ENCODE results near the gene IGF2.

IGF2 gene

DNA sequence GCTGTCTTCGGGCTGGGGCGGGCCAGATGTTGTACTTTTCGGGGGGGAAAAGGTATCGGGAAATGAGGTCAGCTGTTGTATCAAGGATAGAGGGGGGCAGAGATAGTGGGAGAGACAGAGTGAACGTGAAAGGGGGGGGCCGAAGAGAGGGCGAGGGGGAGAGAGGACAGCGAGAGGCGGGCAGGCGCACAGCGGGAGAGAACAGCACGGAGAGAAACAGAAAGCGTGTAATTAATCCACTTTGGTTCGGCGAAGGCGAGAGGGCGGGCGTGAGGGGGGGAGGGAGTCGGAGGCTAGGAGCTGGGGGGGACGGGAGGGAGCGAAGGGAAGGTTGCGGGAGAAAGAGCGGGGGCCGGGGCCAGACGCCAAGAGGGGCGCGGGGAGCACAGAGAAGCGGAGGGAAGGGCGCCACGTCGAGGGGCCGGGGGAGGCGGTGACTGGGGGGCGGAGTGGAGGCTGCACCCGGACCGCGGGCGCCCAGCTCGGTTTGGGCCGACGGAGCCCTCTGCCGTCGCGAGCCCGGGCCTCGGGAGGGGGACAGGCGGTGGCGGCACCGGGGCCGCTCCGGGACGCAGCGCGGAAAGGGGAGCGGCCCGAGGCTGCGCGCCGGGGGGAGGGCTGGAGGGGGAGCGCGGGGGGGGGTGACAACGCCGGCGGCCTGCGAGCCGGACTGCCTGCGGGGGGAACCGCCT lies 612 bp downstream of the IGF2 start:
- no peak for DNase-seq (ENCODE audit: extremely low spot score, insufficient read length, low read depth)
- no peak for FAIRE-seq

DNA sequence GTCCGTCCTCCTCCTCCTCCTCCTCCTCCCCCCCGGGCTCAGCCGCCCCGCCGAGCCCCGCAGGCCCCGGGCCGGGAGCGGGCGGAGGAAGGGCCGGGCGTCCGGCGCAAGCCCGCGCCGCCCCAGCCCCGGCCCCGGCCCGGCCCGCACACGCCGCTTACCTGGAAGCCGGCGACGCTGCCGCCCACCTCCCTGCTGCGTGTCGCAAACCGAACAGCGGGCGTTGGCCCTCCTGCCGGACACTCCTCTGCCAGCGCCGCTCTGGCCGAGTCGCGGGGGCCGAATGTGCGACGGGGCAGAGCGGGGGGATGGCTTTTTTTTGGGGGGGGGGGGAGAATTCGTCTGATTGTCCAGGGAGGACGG lies 1.1 kb downstream of the IGF2 start:
- DNase-seq (ENCODE audit: extremely low spot score, insufficient read length, low read depth) = no peak
- no peak for FAIRE-seq

GRCh38 chr11:2137202-2138067 lies 1.8 kb downstream of the IGF2 start:
- FAIRE-seq (no peak), DNase-seq (ENCODE audit: extremely low spot score, insufficient read length, low read depth) (no peak)

- no peak for DNase-seq (ENCODE audit: extremely low spot score, insufficient read length, low read depth)
- no peak for FAIRE-seq
Observed at GRCh38 chr11:2136952-2137201, 2.3 kb downstream of the IGF2 start.

- DNase-seq (ENCODE audit: extremely low spot score, insufficient read length, low read depth) (no peak), FAIRE-seq (no peak)
Observed at GRCh38 chr11:2136209-2136951, 2.8 kb downstream of the IGF2 start.

- FAIRE-seq = no peak
- DNase-seq (ENCODE audit: extremely low spot score, insufficient read length, low read depth) = no peak
Observed at GRCh38 chr11:2135648-2136201, 3.5 kb downstream of the IGF2 start.

DNA sequence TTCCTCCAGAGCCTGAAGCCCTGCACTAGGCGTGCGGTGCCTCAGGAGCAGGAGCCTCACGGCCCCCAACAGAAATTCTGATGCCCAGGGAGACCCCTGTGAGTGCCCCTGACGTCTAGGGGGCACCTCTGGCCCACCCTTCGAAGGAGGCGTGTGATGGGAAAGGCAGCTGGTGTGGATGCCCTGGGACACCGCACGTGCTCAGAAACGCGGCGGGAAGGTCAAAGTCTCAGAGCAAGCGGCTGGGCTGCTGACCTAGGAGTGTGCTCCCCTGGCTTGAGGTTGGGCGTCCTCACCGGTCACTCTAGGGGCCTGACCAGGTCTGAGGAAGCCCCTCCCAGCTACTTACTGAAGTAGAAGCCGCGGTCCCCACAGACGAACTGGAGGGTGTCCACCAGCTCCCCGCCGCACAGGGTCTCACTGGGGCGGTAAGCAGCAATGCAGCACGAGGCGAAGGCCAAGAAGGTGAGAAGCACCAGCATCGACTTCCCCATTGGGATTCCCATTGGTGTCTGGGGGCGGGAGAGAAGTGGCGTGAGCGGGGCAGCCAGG lies 4.1 kb downstream of the IGF2 start:
- FAIRE-seq = no peak
- no peak for DNase-seq (ENCODE audit: extremely low spot score, insufficient read length, low read depth)

GRCh38 chr11:2134022-2135010 lies 4.9 kb downstream of the IGF2 start:
- FAIRE-seq = no peak
- DNase-seq (ENCODE audit: extremely low spot score, insufficient read length, low read depth) = no peak

- DNase-seq (ENCODE audit: extremely low spot score, insufficient read length, low read depth) (no peak), FAIRE-seq (no peak)
Observed at GRCh38 chr11:2133241-2134021, 5.8 kb downstream of the IGF2 start.

DNA sequence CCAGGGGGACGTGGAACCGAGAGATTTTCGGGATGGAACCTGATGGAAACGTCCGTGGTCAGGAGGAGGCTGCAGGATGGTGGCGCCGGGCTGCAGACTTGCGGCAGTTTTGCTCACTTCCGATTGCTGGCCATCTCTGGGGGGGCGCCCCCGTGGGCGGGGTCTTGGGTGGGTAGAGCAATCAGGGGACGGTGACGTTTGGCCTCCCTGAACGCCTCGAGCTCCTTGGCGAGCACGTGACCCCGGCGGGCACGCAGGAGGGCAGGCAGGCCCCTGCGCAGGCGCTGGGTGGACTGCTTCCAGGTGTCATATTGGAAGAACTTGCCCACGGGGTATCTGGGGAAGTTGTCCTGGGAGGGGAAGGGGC lies 6.3 kb downstream of the IGF2 start:
- DNase-seq (ENCODE audit: extremely low spot score, insufficient read length, low read depth) (no peak), FAIRE-seq (no peak)

DNA sequence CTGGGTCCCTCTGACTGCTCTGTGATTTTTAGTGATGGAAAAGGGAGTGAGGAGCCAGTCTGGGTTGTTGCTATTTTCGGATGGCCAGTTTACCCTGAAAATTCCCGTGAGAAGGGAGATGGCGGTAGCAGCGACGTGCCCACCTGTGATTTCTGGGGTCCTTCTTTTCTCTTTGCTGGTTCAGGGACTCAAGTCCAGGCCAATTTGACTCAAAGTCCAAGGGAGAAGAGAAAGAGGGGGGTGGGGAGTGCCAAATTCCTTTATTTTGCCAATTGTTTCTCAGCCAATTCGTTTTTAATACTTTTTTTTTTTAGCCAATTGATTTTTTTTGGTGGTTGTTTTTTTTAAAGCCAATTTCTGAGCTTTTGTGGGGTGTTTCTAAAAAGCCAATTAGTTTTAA lies 6.9 kb downstream of the IGF2 start:
- no peak for FAIRE-seq
- DNase-seq (ENCODE audit: extremely low spot score, insufficient read length, low read depth) = no peak

DNA sequence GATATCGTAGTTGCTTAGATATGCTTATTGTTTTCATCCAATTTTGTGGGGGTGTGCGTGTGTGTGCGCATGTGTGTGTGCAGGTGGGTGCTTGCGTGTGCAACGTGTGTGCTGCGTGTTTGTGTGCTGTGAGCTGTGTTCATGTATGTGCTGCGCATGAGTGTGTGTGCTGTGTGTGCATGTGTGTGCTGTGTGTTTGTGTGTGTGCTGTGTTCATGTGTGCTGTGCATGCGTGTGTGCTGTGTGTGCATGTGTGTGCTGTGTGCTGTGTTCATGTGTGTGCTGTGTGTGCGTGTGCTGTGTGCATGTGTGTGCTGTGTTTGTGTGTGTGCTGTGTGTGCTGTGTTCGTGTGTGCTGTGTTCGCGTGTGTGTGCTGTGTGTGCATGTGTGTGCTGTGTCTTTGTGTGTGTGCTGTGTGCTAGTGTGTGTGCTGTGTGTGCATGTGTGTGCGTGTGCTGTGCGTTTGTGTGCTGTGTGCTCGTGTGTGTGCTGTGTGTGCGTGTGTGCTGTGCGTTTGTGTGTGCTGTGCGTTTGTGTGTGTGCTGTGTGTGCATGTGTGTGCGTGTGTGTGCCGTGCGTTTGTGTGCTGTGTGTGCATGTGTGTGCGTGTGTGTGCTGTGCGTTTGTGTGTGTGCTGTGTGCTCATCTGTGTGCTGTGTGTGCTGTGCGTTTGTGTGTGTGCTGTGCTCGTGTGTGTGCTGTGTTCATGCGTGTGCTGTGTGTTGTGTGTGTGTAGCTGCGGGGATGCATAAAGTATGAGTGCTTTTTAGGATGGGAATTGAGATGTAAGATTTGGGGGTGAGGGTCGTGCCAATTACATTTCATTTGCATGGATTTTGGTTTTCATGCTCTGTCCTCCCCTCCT lies 7.6 kb downstream of the IGF2 start:
- no peak for DNase-seq (ENCODE audit: extremely low spot score, insufficient read length, low read depth)
- FAIRE-seq = no peak

DNA sequence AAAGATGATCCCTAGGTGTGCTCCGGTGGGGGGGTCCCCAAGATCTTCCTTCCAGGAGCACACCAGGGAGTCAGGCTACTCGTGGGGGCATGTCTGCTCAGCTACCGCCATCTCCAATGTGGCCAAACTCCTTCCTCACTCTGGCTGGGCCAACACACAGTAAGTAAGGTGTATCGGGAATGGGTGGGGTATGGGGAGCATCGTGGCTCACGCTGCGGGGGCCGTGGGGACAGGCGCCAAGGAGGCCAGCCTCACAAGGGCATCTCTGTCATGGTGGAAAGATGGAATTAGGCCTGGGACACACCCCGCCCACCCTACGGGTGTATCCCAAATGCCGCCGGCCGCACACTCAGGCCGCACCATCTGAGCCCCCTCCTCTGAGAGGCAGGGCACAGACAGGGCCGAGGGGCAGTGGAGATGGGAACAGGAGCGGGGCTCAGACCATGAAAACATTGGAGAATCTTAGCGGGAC lies 8.3 kb downstream of the IGF2 start:
- no peak for DNase-seq (ENCODE audit: extremely low spot score, insufficient read length, low read depth)
- FAIRE-seq = no peak

- DNase-seq (ENCODE audit: extremely low spot score, insufficient read length, low read depth) = no peak
- FAIRE-seq = no peak
Observed at GRCh38 chr11:2129699-2130366, 9.4 kb downstream of the IGF2 start.

- DNase-seq (ENCODE audit: extremely low spot score, insufficient read length, low read depth) = no peak
- FAIRE-seq = no peak
Observed at GRCh38 chr11:2129308-2129698, 9.9 kb downstream of the IGF2 start.

DNA sequence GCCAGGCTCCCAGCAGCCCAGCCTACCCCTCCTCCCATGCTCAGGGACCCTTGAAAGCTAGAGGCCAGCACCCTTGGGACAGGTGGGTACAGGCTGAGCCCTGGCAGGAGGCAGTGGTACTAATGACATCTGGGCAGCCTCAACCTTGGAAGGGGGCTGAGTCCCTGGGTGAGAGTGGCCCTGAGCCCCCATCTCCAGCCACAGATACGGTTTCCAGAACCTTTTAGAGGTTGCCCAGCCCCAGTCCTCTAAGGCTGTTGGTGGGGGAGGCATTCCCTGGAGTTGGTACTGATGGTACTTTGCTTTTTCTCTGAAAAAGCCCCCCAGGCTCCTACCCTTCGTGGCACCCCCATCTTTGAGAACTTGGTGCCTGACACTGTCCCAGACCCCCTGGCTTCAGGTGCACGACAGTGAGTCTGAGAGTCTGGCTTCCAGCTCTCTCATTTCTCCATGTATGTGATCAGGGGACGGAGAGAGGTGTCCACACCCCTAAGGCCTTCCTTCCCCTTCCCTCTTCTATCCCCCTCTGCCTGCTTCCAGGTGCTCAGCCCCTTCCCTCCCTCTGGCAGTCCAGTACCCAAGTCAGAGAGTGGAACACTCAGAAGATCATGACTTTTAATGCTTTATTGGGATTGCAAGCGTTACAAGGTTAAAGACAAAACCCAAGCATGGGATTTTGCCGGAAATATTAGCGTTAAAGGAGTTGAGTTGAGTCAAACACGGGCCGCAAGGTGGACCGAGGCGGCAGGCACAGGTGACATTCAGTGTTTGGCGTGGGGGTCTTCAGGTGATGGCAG lies 10.5 kb downstream of the IGF2 start:
- FAIRE-seq (no peak), DNase-seq (ENCODE audit: extremely low spot score, insufficient read length, low read depth) (no peak)

GRCh38 chr11:2128130-2128510 lies 11.1 kb downstream of the IGF2 start:
- no peak for DNase-seq (ENCODE audit: extremely low spot score, insufficient read length, low read depth)
- FAIRE-seq = no peak

All from GM18507 (cell line).